Spleen (tissue), 11 donors: ENCODE measurements around the gene MFN2. TPM values are rescaled to one million over a fixed set of nuclear protein-coding genes. Genes with fewer than 3 reads are reported as not detected.
A peak's percentile ranks its signal among the peaks of the same experiment; 100 is the strongest.

Source experiments
- DNase-seq: peaks from one replicate; pipeline ENCODE4 v3.0.0-alpha.2; 2020
- H3K27ac ChIP-seq, 8 donors: fragments of 200-600 bp; sonication (generic) in 7 of 8; 1 replicate in 4 of 8; 2 replicates in 4 of 8; pipeline versions ENCODE4 v1.5.0 to v1.8.0; 2016 to 2021; ENCODE audit warnings: inconsistent platforms in 4 of 8, mild to moderate bottlenecking in 4 of 8, moderate library complexity in 1 of 8
- H3K27me3 ChIP-seq, 7 donors: fragments of 200-600 bp; sonication (generic) in 6 of 7; replicated peaks in 1 of 7; 1 replicate in 4 of 7; 2 replicates in 3 of 7; pipeline versions ENCODE4 v1.5.0 to v1.8.0; 2016 to 2021; ENCODE audit warnings: inconsistent platforms in 3 of 7, mild to moderate bottlenecking in 1 of 7
- H3K36me3 ChIP-seq, 6 donors: fragments of 200-600 bp; sonication (generic) in 5 of 6; 1 replicate in 4 of 6; 2 replicates in 2 of 6; pipeline versions ENCODE4 v1.5.0 to v1.8.0; 2016 to 2021; ENCODE audit warnings: inconsistent platforms in 2 of 6
- H3K4me1 ChIP-seq, 6 donors: fragments of 200-600 bp; sonication (generic) in 5 of 6; 1 replicate in 3 of 6; 2 replicates in 3 of 6; pipeline versions ENCODE4 v1.5.0 to v1.8.0; 2016 to 2021; ENCODE audit warnings: inconsistent platforms in 3 of 6
- H3K4me3 ChIP-seq, 8 donors: fragments of 200-600 bp; sonication (generic) in 7 of 8; 1 replicate in 4 of 8; 2 replicates in 4 of 8; pipeline versions ENCODE4 v1.5.0 to v1.8.0; 2016 to 2021; ENCODE audit warnings: inconsistent platforms in 4 of 8, mild to moderate bottlenecking in 4 of 8, moderate library complexity in 2 of 8
- H3K9me3 ChIP-seq, 8 donors: fragments of 200-600 bp; sonication (generic) in 7 of 8; 1 replicate in 4 of 8; 2 replicates in 4 of 8; pipeline versions ENCODE4 v1.5.0 to v1.8.0; 2016 to 2021; ENCODE audit warnings: inconsistent platforms in 4 of 8
- POLR2A ChIP-seq, 3 donors: fragments of 450-650 bp; IDR thresholded peaks; one replicate each; pipeline ENCODE4 v1.5.1; 2017; ENCODE audit warnings: antibody characterized with exemption in 3 of 3, mild to moderate bottlenecking in 1 of 3
- POLR2AphosphoS5 ChIP-seq, 3 donors: sonication (generic); formaldehyde crosslinking; IDR thresholded peaks; one replicate each; pipeline ENCODE4 v1.5.1; 2017; ENCODE audit warnings: antibody characterized with exemption in 3 of 3
- WGBS, 5 donors: extraction: QIAGEN DNeasy Blood & Tissue Kit in 3 of 5; methylation state at CpG; one replicate each; pipeline versions ENCODE4 v1.1.5 to v1.1.7; 2013 to 2018; 5-methylcytosine and 5-hydroxymethylcytosine counted together
- intact Hi-C: fragments of 100-400 bp; cut with DNase I; formaldehyde crosslinking; loops from one replicate; pipeline ENCODE4 v1.15.0; 2023; ENCODE audit warnings: low total_unique reads
- polyA plus RNA-seq, 3 donors: library from polyadenylated mRNA; stranded (reverse); fragments of 200-250 nt; gene quantifications; one replicate each; pipeline ENCODE4 v1.2.1, GENCODE V29; 2013
- total RNA-seq, 7 donors: library from RNA; depleted of rRNA in 3 of 7; stranded (reverse); fragments of >200 nt in 3 of 7; fragmentation: NEBNext Ultra II Directional in 4 of 7; extraction: Animal tissue kit (Norgen Biotek cat#: 25700) in 4 of 7; gene quantifications; one replicate each; pipeline versions ENCODE4 v1.1.0 to v1.2.1, GENCODE V29; 2016 to 2021
- TF ChIP-seq, protein P1 (sequence below), 11 experiments: fragments of 200-600 bp in 7 of 11; fragments of 450-650 bp in 4 of 11; sonication (generic) in 4 of 11; IDR thresholded peaks in 8 of 11; conservative IDR thresholded peaks in 3 of 11; 1 replicate in 7 of 11; 2 replicates in 4 of 11; pipeline versions ENCODE4 v1.4.0 to v1.8.0; 2016 to 2021; ENCODE audit warnings: antibody characterized with exemption in 11 of 11, inconsistent platforms in 4 of 11, mild to moderate bottlenecking in 1 of 11
- donor health status: healthy with polysubstance abuse.
- donor health status: DM: no; HTN: no; CAD: no; lungs with moderate emphysema.
- donor health status: DM: no; HTN: no; CAD: no.
- donor health status: Bipolar disorder and iron deficiency.
- donor health status: healthy.
- donor health status: DM: no; HTN: no; CAD: no.
- donor health status: DM: yes; HTN: yes; CAD: no.

Gene MFN2
- total and polyA plus RNA-seq, 10 donors, result 14.8 to 69.6 (median 60.5) TPM

DNA sequence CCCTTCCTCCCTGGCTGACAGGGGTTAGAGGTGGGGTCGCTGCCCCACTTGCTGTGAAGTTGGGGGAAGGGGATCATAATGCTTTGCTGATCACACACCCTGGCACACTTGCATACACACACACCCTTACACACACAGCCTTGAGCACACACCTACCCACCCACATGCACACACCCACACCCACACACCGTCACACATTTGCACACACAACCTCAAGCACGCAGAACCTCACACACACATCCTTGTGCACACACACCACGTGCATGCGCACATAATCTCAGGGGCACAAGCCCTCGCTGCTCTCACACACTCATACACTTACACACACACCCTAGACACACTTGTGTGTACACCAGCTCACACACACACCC lies 66.5 kb downstream of the MFN2 start:
- intact Hi-C loops, result no loop called here
- no peak overlapping the region for H3K27ac ChIP-seq
- H3K27me3 ChIP-seq, result peaks cover 0 to 11% (median 0%) of the 10 kb centered on the region in 7 donors
- TF ChIP-seq POLR2A (IDR thresholded peaks at IDR 0.05), result no peak
- TF ChIP-seq, protein P1, sequence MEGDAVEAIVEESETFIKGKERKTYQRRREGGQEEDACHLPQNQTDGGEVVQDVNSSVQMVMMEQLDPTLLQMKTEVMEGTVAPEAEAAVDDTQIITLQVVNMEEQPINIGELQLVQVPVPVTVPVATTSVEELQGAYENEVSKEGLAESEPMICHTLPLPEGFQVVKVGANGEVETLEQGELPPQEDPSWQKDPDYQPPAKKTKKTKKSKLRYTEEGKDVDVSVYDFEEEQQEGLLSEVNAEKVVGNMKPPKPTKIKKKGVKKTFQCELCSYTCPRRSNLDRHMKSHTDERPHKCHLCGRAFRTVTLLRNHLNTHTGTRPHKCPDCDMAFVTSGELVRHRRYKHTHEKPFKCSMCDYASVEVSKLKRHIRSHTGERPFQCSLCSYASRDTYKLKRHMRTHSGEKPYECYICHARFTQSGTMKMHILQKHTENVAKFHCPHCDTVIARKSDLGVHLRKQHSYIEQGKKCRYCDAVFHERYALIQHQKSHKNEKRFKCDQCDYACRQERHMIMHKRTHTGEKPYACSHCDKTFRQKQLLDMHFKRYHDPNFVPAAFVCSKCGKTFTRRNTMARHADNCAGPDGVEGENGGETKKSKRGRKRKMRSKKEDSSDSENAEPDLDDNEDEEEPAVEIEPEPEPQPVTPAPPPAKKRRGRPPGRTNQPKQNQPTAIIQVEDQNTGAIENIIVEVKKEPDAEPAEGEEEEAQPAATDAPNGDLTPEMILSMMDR (IDR thresholded peaks at IDR 0.05 in 8 of 11, conservative IDR thresholded peaks at IDR 0.05 in 3 of 11), result peak in 1 of 11 experiments; percentile 5
- TF ChIP-seq POLR2AphosphoS5 (IDR thresholded peaks at IDR 0.05), result no peak
- no peaks in the 10 kb centered on the region for H3K36me3 ChIP-seq
- 72 to 84% (median 81%) methylated on average over 6 of the region's 6 CpGs for WGBS, 5 donors
- no peaks in the 10 kb centered on the region for H3K9me3 ChIP-seq
- no peak overlapping the region for H3K4me3 ChIP-seq
- no peak for DNase-seq
- peaks cover 0 to 34% (median 24%) of the 10 kb centered on the region in 6 donors for H3K4me1 ChIP-seq

DNA sequence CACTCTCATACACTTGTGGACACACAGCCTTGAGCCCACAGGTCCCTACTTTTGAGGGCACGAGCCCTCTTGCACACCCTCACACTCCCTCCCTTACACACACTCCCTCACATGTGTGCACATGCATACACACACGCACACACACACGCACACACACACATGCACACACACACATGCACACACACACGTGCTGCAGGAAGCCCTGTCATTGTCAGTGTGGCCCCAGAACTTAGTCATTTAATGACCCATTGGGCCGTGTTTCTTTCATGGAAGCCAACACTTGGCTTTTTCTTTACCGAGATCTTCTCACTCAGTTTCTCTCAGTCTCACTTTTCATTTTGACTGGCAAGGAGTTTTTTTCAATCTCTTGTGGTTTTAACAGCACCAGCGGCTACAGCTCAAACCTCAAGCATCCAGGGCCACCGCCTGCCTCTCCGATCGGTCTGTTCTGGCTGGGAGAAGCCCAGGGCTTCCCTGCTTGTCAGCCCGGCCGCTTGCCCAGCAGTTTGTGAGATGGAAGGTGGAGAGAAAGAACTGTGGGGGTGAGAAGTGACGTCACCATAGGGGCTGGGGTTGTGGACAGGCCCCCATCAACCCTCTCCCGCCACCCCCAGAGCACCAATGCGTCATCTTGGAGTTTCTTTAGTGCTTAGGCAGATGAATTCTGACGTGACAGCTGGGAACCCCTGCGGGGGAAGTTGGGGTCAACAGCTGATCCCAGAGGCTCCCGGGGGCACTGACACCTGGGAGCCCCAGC lies 67.1 kb downstream of the MFN2 start:
- Histone ChIP-seq H3K27ac (no peak overlapping the region), H3K27me3 (peaks cover 0 to 11% (median 0%) of the 10 kb centered on the region in 7 donors), H3K4me3 (peak overlapping the region in 1 of 8 donors; percentile 21), H3K36me3 (no peaks in the 10 kb centered on the region), H3K9me3 (no peaks in the 10 kb centered on the region), H3K4me1 (peaks cover 0 to 40% (median 30%) of the 10 kb centered on the region in 6 donors)
- intact Hi-C loops, result no loop called here
- no peak for DNase-seq
- TF ChIP-seq, protein P1 (IDR thresholded peaks at IDR 0.05 in 8 of 11, conservative IDR thresholded peaks at IDR 0.05 in 3 of 11), result no peak
- no peak for TF ChIP-seq POLR2A (IDR thresholded peaks at IDR 0.05)
- TF ChIP-seq POLR2AphosphoS5 (IDR thresholded peaks at IDR 0.05), result no peak
- WGBS, 5 donors, result 40 to 48% (median 45%) methylated on average over 18 of the region's 18 CpGs

DNA sequence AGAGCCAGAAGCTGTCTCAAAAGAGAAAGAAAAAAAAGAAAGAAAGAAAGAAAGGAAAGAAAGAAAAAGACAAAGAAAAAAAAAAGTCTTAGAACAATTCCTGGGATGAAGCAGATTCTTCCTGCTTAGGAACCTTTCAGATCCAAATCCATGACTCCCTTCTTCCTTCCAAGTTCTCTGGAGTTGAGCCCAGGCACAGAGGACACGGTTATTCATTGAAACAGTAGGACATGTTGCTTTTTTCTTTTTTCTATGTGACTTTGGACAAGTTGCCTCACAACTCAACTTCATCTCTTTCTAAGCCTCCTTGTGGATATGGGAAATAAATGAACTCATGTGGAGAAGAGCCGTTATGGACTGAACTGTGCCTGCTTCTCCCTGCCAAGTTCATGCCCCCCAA lies 68.1 kb downstream of the MFN2 start:
- TF ChIP-seq POLR2AphosphoS5 (IDR thresholded peaks at IDR 0.05), result no peak
- TF ChIP-seq, protein P1 (IDR thresholded peaks at IDR 0.05 in 8 of 11, conservative IDR thresholded peaks at IDR 0.05 in 3 of 11), result no peak
- no peak for TF ChIP-seq POLR2A (IDR thresholded peaks at IDR 0.05)

DNA sequence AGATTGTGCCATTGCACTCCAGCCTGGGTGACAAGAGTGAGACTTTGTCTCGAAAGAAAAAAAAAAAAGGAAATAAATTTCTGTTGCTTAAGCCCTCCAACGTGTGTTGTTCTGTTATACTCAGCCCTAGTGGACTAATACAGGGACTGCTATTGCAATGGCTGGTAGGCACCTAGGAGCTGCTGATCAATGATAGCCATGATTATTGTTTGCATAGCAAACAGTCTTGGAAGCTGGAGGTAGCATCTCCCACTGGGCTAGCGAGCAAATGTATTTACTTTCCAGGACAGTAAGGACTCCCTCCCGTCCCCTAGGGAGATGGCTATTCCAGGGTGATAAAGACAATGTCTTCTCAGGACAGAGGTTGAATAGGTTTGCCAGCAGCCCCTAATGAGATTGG lies 69.4 kb downstream of the MFN2 start:
- H3K27ac ChIP-seq, result no peak overlapping the region
- 54 to 76% (median 66%) methylated on average over 4 of the region's 4 CpGs for WGBS, 5 donors
- TF ChIP-seq, protein P1 (IDR thresholded peaks at IDR 0.05 in 8 of 11, conservative IDR thresholded peaks at IDR 0.05 in 3 of 11), result no peak
- TF ChIP-seq POLR2AphosphoS5 (IDR thresholded peaks at IDR 0.05), result no peak
- TF ChIP-seq POLR2A (IDR thresholded peaks at IDR 0.05), result no peak
- H3K4me1 ChIP-seq, result peaks cover 0 to 44% (median 31%) of the 10 kb centered on the region in 6 donors
- peaks cover 0 to 11% (median 0%) of the 10 kb centered on the region in 7 donors for H3K27me3 ChIP-seq
- intact Hi-C loops, result no loop called here
- no peak overlapping the region for H3K4me3 ChIP-seq
- DNase-seq, result no peak
- no peaks in the 10 kb centered on the region for H3K9me3 ChIP-seq
- H3K36me3 ChIP-seq, result no peaks in the 10 kb centered on the region

More for the DNA sequence above, 68.1 kb downstream of the MFN2 start:
- Histone ChIP-seq H3K27ac (no peak overlapping the region), H3K9me3 (no peaks in the 10 kb centered on the region), H3K4me3 (no peak overlapping the region), H3K27me3 (peaks cover 0 to 11% (median 0%) of the 10 kb centered on the region in 7 donors), H3K36me3 (no peaks in the 10 kb centered on the region), H3K4me1 (peaks cover 0 to 44% (median 32%) of the 10 kb centered on the region in 6 donors)
- intact Hi-C loops, result no loop called here
- no peak for DNase-seq
- WGBS, 5 donors, result 53 to 80% (median 77%) methylated on average over 2 of the region's 2 CpGs
